Measurements from ENCODE around the gene FAM83G. TPM values are rescaled to one million over a fixed set of nuclear protein-coding genes. Genes with fewer than 3 reads are reported as not detected.

FAM83G gene
- total RNA-seq = 17.0 and 18.9 TPM in 2 replicates

DNA sequence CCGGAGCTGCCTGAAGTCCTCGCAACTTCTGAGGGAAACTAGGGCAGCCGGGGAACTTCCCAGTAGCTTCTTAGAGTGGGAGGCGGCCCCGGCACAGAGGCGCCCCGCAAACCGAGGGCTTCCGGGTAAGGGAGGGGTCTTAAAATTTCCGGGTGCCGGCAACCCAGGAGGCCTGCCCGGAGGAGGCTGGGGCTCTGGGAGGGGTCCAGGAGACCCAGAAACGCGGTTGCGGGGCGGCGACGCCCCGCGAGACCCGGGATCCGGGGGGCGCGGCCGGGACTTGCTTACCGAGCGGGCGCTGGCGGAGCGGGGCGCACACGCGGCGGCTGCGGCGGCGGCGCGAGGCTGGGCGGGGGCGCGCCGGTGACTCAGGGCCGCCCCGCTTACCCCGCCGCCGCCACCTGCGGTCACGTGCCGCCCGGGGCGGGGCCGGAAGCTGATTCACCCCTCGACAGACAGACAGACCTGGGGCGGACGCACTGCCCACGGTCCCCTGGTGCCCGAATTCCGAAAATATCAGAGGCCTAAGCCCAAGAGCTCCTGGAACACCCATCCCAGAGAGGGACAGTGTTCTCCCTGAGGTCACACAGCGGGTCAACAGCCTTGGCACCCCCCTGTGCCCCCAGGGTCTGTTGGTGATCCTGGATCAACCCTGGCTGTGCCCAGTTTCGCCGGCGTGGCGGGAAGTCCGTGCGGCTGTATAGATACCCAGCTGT, at the start of gene FAM83G:
Gene FAM83G (minus strand): TSS at position 344 of the 716 bp plus-strand sequence. CDS start 723 bp downstream, outside the sequence.

GRCh38 chr17:19046782-19047375, 42.3 kb upstream of the FAM83G start, which contains the start of gene GRAP:
GRAP (minus strand) TSS chr17:19046957; CDS start chr17:19046926, 31 bp downstream.

DNA sequence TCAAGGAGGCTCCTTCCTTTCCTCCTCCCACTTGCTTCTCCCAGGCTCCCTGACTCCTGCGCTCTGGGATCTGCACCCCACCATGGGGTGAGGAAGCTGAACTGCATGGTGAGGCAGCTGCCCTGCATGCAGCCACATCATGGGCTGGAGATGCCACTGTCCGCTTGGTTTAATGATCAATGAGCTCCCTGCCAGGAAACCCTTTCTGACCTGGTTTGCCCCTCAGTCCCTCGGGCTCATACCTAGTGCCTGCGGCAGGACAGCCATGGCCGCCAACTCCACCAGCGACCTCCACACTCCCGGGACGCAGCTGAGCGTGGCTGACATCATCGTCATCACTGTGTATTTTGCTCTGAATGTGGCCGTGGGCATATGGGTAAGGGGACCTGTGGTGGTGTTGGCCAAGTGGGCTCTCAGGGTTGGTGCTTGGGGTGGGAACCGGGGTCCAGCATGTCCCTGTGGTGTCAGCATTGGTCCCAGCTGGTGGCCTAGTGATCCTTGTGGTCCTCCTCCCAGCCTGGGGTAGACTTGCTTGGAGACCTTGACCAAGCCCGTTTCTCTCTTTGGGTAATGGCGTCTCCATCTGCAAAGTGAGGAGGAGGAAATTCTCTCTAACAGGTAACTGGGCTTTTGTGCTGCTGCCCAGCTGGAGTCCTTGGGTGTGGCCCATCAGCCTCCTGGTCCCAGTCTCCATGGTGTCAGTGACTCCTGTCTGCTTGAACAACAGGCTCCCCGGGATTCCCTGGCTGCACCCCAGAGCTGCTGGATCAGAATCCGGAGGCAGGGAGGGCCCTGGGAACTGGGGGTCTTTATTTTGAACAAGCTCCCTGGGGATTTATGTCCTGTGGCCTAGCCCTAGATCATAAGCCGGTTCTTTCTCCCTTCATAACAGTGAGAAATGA, 52.4 kb downstream of the FAM83G start, which contains the start of gene SLC5A10:
Gene SLC5A10 (plus strand): TSS at position 225 of the 902 bp plus-strand sequence. CDS start 41 bp downstream, at position 266.

Small RNAs within 50 kb of the gene (small RNA-seq; reads per million reads assigned to genes)
- gene AC090286.3 = not detected
- gene RF00324 = not detected

Other genes with a start within 250 kb of the FAM83G start
- 38.5 and 48.1 TPM in 2 replicates for gene TVP23B, start 223.6 kb downstream of the FAM83G start, total RNA-seq
- gene PRPSAP2, start 146.6 kb downstream of the FAM83G start, total RNA-seq = 27.1 and 33.1 TPM in 2 replicates
- not detected in 2 replicates for gene SLC5A10, start 52.6 kb downstream of the FAM83G start, total RNA-seq
- 39.5 and 85.6 TPM in 2 replicates for gene GRAP, start 42.2 kb upstream of the FAM83G start, total RNA-seq
- gene GRAPL, start 122.8 kb upstream of the FAM83G start, total RNA-seq = 37.7 and 106 TPM in 2 replicates
- 34.9 and 40.4 TPM in 2 replicates for gene EPN2, start 232.6 kb upstream of the FAM83G start, total RNA-seq

Measured in vein endothelial cell (primary cell).